Choroid plexus epithelial cell (primary cell): ENCODE results near the gene TCHP.

Source experiments
- DNase-seq: peaks from one replicate; pipeline ENCODE4 v3.0.0-alpha.2; 2010; ENCODE audit warnings: low read depth
- H3K4me3 ChIP-seq: 2 replicates; pipeline ENCODE4 v1.5.1; 2011; ENCODE audit warnings: low read depth, mild to moderate bottlenecking, control low read depth, low read length, moderate library complexity
- CTCF ChIP-seq: conservative IDR thresholded peaks from 2 replicates; pipeline ENCODE4 v1.5.1; 2011; ENCODE audit warnings: low read depth, mild to moderate bottlenecking, control low read depth, inconsistent platforms, low read length, moderate library complexity

Gene TCHP

GRCh38 chr12:109875572-109876131 lies 24.4 kb upstream of the TCHP start:
- DNase-seq = no peak
- TF ChIP-seq CTCF = no peak

GRCh38 chr12:109876406-109876805 lies 23.7 kb upstream of the TCHP start:
- no peak overlapping the region for H3K4me3 ChIP-seq
- no peak for DNase-seq
- TF ChIP-seq CTCF = no peak

More at GRCh38 chr12:109875572-109876131, 24.4 kb upstream of the TCHP start:
- no peak overlapping the region for H3K4me3 ChIP-seq

GRCh38 chr12:109877504-109878246 lies 22.4 kb upstream of the TCHP start:
- no peak overlapping the region for H3K4me3 ChIP-seq
- no peak for DNase-seq
- TF ChIP-seq CTCF = no peak

GRCh38 chr12:109878247-109878625 lies 21.8 kb upstream of the TCHP start:
- no peak overlapping the region for H3K4me3 ChIP-seq
- no peak for TF ChIP-seq CTCF
- DNase-seq = no peak

- peak overlapping the region; percentile 77 for H3K4me3 ChIP-seq
- no peak for TF ChIP-seq CTCF
- DNase-seq = no peak
These were observed 21.3 kb upstream of the TCHP start for GRCh38 chr12:109878749-109879148.

GRCh38 chr12:109879351-109880042 lies 20.6 kb upstream of the TCHP start:
- peak; percentile 5 for DNase-seq
- H3K4me3 ChIP-seq = peak overlapping the region; percentile 77
- TF ChIP-seq CTCF = no peak
